GM12878 (cell line): Measurements from ENCODE around the gene CYS1. TPM values are rescaled to one million over a fixed set of nuclear protein-coding genes. Genes with fewer than 3 reads are reported as not detected.
"Not testable (repeated sequence)": the region's sequence is repeated elsewhere in the genome, so short reads cannot be mapped to it uniquely, and the experiment has no call there.

Source experiments
- ATAC-seq: fragments of 200-7000 bp; cut with Tn5 transposase; 3 replicates; pipeline ENCODE4 v1.9.1; 2020; ENCODE audit warnings: mild to moderate bottlenecking, moderate library complexity
- BruUV-seq: library from RNA; stranded (reverse); fragments of 400-500 nt; replicated peaks from 2 replicates; lab custom pipeline; 2021; lab: Mats Ljungman, UMichigan
- CTCF ChIA-PET: fragments of 300-600 bp; sonication (Branson Sonifier 250); formaldehyde crosslinking; extraction: SDS; loops from one replicate; lab custom pipeline; 2021; ENCODE audit warnings: inconsistent platforms; lab: Yijun Ruan, JAX
- POLR2A ChIA-PET: fragments of 350-600 bp; formaldehyde crosslinking; extraction: SDS; loops from one replicate; lab custom pipeline; 2021; ENCODE audit warnings: inconsistent platforms; lab: Charles Lee
- RAD21 ChIA-PET: fragments of 300-600 bp; sonication (Branson Sonifier 250); formaldehyde crosslinking; loops from one replicate; lab custom pipeline; 2023; ENCODE audit warnings: antibody characterized with exemption; ENCODE audit not compliant: unreplicated experiment; lab: Charles Lee
- SMC1A ChIA-PET: fragments of 300-600 bp; sonication (Branson Sonifier 250); formaldehyde crosslinking; loops from one replicate; lab custom pipeline; 2023; ENCODE audit not compliant: unreplicated experiment, uncharacterized antibody; lab: Charles Lee
- DNase-seq: peaks from one replicate; pipeline ENCODE4 v3.0.0-alpha.2; 2011; ENCODE audit warnings: low read depth, low spot score
- FAIRE-seq: peaks from 3 replicates; lab custom pipeline; 2011; peaks lifted over from hg19 to GRCh38; lab: Jason Lieb, UNC
- H2AFZ ChIP-seq: 2 replicates; pipeline ENCODE4 v1.6.0; 2011; ENCODE audit warnings: low read depth, low read length, control low read depth; ENCODE audit not compliant: control insufficient read depth
- H3K27ac ChIP-seq: 2 replicates; pipeline ENCODE4 v1.5.1; 2011; ENCODE audit warnings: control low read depth; ENCODE audit not compliant: control insufficient read depth, insufficient read depth
- H3K27me3 ChIP-seq, 2 experiments: replicated peaks in 1 of 2; 2 replicates each; pipeline versions ENCODE4 v1.6.0 to v1.6.1; 2011; ENCODE audit warnings: low read length in 1 of 2; ENCODE audit not compliant: control insufficient read depth in 2 of 2, insufficient read depth in 2 of 2
- H3K36me3 ChIP-seq, 2 experiments: 2 replicates each; pipeline ENCODE4 v1.5.1; 2011; ENCODE audit warnings: low read length in 1 of 2; ENCODE audit not compliant: control insufficient read depth in 2 of 2, insufficient read depth in 2 of 2
- H3K4me1 ChIP-seq: 2 replicates; pipeline ENCODE4 v1.6.1; 2011; ENCODE audit warnings: mild to moderate bottlenecking, low read length, moderate library complexity, mixed read lengths; ENCODE audit not compliant: control insufficient read depth, insufficient read depth
- H3K4me2 ChIP-seq: 2 replicates; pipeline ENCODE4 v1.6.0; 2011; ENCODE audit warnings: control low read depth; ENCODE audit not compliant: control insufficient read depth, insufficient read depth
- H3K4me3 ChIP-seq: fragments of 200-600 bp; sonication (generic); 2 replicates; pipeline ENCODE4 v1.5.1; 2016
- H3K79me2 ChIP-seq: 2 replicates; pipeline ENCODE4 v1.6.0; 2011; ENCODE audit warnings: low read length; ENCODE audit not compliant: control insufficient read depth, insufficient read depth
- H3K9ac ChIP-seq: 2 replicates; pipeline ENCODE4 v1.8.0; 2011; ENCODE audit warnings: low read length, control low read depth, mixed read lengths; ENCODE audit not compliant: control insufficient read depth, insufficient read depth
- H3K9me3 ChIP-seq: replicated peaks from 3 replicates; pipeline ENCODE4 v1.5.1; 2011; ENCODE audit warnings: mild to moderate bottlenecking, low read length; ENCODE audit not compliant: control insufficient read depth, insufficient read depth
- H4K20me1 ChIP-seq: 2 replicates; pipeline ENCODE4 v1.6.0; 2011; ENCODE audit not compliant: control insufficient read depth, insufficient read depth
- FOS ChIP-seq: IDR thresholded peaks from 3 replicates; pipeline ENCODE4 v1.6.1; 2011; ENCODE audit warnings: borderline replicate concordance; ENCODE audit not compliant: insufficient read length; ENCODE audit errors: extremely low read depth
- NFYB ChIP-seq: IDR thresholded peaks from 2 replicates; pipeline ENCODE4 v1.6.1; 2011; ENCODE audit warnings: low read depth, mild to moderate bottlenecking, low read length, improper control_type of control experiment, moderate library complexity; ENCODE audit not compliant: insufficient read depth
- WGBS: methylation state at CpG from one replicate; pipeline ENCODE4 v1.1.6; 2016; ENCODE audit warnings: low lambda C conversion rate; ENCODE audit not compliant: insufficient replicate concordance, insufficient coverage; ENCODE audit errors: missing lambda C conversion rate; 5-methylcytosine and 5-hydroxymethylcytosine counted together
- in situ Hi-C: fragments of 300-500 bp; cut with MboI; formaldehyde crosslinking; loops from 9 replicates; pipeline ENCODE4 v1.14.3; 2018; ENCODE audit warnings: mixed read lengths
- intact Hi-C: fragments of 100-400 bp; cut with micrococcal nuclease; formaldehyde crosslinking; loops from one replicate; pipeline ENCODE4 v1.14.2; 2022; ENCODE audit not compliant: unreplicated experiment
- polyA plus RNA-seq, 11 experiments: library from polyadenylated mRNA; depleted of rRNA in 4 of 11; unstranded in 6 of 11; stranded (reverse) in 5 of 11; fragments of >200 nt; fragmentation: Nextera tagmentation in 4 of 11; fragmentation: Illumina TruSeq in 1 of 11; extraction: Ambion mirVana in 4 of 11; extraction: Trizol in 1 of 11; gene quantifications; 1 replicate in 1 of 11; 2 replicates in 10 of 11; pipeline versions ENCODE4 v1.2.1 to v1.2.3, GENCODE V29; 2011 to 2016; ENCODE audit warnings: inconsistent platforms in 2 of 11, missing spikeins in 2 of 11, low read depth in 1 of 11
- total RNA-seq, 4 experiments: library from RNA; depleted of rRNA in 3 of 4; stranded (reverse); fragments of >200 nt in 3 of 4; fragmentation: Illumina TruSeq in 1 of 4; extraction: Trizol in 1 of 4; gene quantifications; 2 replicates each; pipeline versions ENCODE4 v1.2.1 to v1.2.3, GENCODE V29; 2013 to 2021
- TF ChIP-seq, protein P1 (sequence below): fragments of 450-650 bp; IDR thresholded peaks from 2 replicates; pipeline ENCODE4 v1.6.1; 2017; ENCODE audit warnings: mild to moderate bottlenecking

The CYS1 gene
- total and polyA plus RNA-seq, 10 of the 15 experiments (the other 5 are each of a cell fraction or from before 2014, with no cell fraction given) = 0.35 to 6.4 (median 2.5) TPM

DNA sequence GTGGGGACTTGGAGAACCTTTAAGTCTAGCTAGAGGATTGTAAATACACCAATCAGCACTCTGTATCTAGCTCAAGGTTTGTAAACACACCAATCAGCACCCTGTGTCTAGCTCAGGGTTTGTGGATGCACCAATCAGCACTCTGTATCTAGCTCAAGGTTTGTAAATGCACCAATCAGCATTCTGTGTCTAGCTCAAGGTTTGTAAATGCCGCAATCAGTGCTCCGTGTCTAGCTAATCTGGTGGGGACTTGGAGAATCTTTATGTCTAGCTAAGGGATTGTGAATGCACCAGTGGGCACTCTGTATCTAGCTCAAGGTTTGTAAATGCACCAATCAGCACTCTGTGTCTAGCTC, 11.7 kb upstream of the CYS1 start:
- 100% methylated on average over 2 of the region's 2 CpGs for WGBS
- TF ChIP-seq FOS (peak; percentile 20), NFYB (peak; percentile 82)
- TF ChIP-seq, protein P1, sequence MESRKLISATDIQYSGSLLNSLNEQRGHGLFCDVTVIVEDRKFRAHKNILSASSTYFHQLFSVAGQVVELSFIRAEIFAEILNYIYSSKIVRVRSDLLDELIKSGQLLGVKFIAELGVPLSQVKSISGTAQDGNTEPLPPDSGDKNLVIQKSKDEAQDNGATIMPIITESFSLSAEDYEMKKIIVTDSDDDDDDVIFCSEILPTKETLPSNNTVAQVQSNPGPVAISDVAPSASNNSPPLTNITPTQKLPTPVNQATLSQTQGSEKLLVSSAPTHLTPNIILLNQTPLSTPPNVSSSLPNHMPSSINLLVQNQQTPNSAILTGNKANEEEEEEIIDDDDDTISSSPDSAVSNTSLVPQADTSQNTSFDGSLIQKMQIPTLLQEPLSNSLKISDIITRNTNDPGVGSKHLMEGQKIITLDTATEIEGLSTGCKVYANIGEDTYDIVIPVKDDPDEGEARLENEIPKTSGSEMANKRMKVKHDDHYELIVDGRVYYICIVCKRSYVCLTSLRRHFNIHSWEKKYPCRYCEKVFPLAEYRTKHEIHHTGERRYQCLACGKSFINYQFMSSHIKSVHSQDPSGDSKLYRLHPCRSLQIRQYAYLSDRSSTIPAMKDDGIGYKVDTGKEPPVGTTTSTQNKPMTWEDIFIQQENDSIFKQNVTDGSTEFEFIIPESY = peak; percentile 39; the same call in 1 of the 2 replicates

More for the DNA sequence above, 11.7 kb upstream of the CYS1 start:
- Histone ChIP-seq H3K4me2 (peak overlapping the region; percentile 67; the same call in 1 of the 2 replicates), H3K4me1 (peaks cover 18% of the 10 kb centered on the region)
- H3K9ac ChIP-seq, BruUV-seq, H3K27ac ChIP-seq, H3K4me3 ChIP-seq, H2AFZ ChIP-seq, DNase-seq, FAIRE-seq, ATAC-seq, H3K9me3 ChIP-seq, H3K79me2 ChIP-seq, in situ Hi-C loops, H3K36me3 ChIP-seq, H4K20me1 ChIP-seq, H3K27me3 ChIP-seq: not testable (repeated sequence)
- ChIA-PET CTCF (interaction anchor here (0.6 to 31.8 kb wide), 12 partner anchors 11 to 440 kb away, joined by 3 to 983 read pairs (median 12); partner anchors contain the start of gene CYS1), POLR2A (interaction anchor here (1.1 to 4.2 kb wide), 7 partner anchors 11 to 32 kb away, joined by 3 to 73 read pairs (median 4); partner anchors contain the start of gene CYS1), RAD21 (interaction anchor here (0.8 to 5.5 kb wide), 13 partner anchors 9 to 472 kb away, joined by 3 to 216 read pairs (median 10); partner anchors contain the start of gene CYS1), SMC1A (interaction anchor here (0.6 to 8.9 kb wide), 14 partner anchors 10 to 947 kb away, joined by 3 to 194 read pairs (median 4); partner anchors contain the start of gene CYS1)
- intact Hi-C loops = loop anchor here (1.0 kb wide), 1 partner anchor 9 kb away; no protein-coding TSS in a partner anchor
